Neutrophil (primary cell): ENCODE results near the gene SESN3.
"Not testable (repeated sequence)": the region's sequence is repeated elsewhere in the genome, so short reads cannot be mapped to it uniquely, and the experiment has no call there.

ENCODE experiments used
- H3K27ac ChIP-seq: fragments of 200-600 bp; sonication (generic); 2 replicates; pipeline ENCODE4 v1.5.1; 2016; ENCODE audit warnings: mild to moderate bottlenecking, moderate library complexity
- H3K27me3 ChIP-seq: fragments of 200-600 bp; sonication (generic); 2 replicates; pipeline ENCODE4 v1.6.0; 2016; ENCODE audit warnings: mild to moderate bottlenecking
- H3K36me3 ChIP-seq: fragments of 200-600 bp; sonication (generic); 2 replicates; pipeline ENCODE4 v1.5.1; 2017
- H3K4me1 ChIP-seq, 2 experiments: fragments of 200-600 bp in 1 of 2; sonication (generic) in 1 of 2; 1 replicate in 1 of 2; 2 replicates in 1 of 2; pipeline versions ENCODE4 v1.5.1 to v1.6.1; 2013 to 2016; ENCODE audit warnings: low read depth in 1 of 2, low read length in 1 of 2, mild to moderate bottlenecking in 1 of 2, moderate library complexity in 1 of 2; ENCODE audit not compliant: control insufficient read depth in 1 of 2, insufficient read depth in 1 of 2
- H3K4me3 ChIP-seq, 2 experiments: fragments of 200-600 bp in 1 of 2; sonication (generic) in 1 of 2; 1 replicate in 1 of 2; 2 replicates in 1 of 2; pipeline ENCODE4 v1.5.1; 2013 to 2016; ENCODE audit warnings: low read depth in 1 of 2, low read length in 1 of 2, mild to moderate bottlenecking in 1 of 2, moderate library complexity in 1 of 2
- H3K9me3 ChIP-seq: fragments of 200-600 bp; sonication (generic); 2 replicates; pipeline ENCODE4 v1.5.1; 2016
- TF ChIP-seq, protein P1 (sequence below): fragments of 200-600 bp; sonication (generic); IDR thresholded peaks from 2 replicates; pipeline ENCODE4 v1.5.1; 2016; ENCODE audit warnings: antibody characterized with exemption

The SESN3 gene

GRCh38 chr11:95222817-95223216, 8.2 kb downstream of the SESN3 start:
- Histone ChIP-seq H3K9me3 (no peaks in the 10 kb centered on the region), H3K4me1 (peaks cover 0 to 4% of the 10 kb centered on the region in 2 experiments), H3K27ac (no peak overlapping the region), H3K27me3 (no peaks in the 10 kb centered on the region), H3K4me3 (no peak overlapping the region), H3K36me3 (no peaks in the 10 kb centered on the region)
- TF ChIP-seq, protein P1, sequence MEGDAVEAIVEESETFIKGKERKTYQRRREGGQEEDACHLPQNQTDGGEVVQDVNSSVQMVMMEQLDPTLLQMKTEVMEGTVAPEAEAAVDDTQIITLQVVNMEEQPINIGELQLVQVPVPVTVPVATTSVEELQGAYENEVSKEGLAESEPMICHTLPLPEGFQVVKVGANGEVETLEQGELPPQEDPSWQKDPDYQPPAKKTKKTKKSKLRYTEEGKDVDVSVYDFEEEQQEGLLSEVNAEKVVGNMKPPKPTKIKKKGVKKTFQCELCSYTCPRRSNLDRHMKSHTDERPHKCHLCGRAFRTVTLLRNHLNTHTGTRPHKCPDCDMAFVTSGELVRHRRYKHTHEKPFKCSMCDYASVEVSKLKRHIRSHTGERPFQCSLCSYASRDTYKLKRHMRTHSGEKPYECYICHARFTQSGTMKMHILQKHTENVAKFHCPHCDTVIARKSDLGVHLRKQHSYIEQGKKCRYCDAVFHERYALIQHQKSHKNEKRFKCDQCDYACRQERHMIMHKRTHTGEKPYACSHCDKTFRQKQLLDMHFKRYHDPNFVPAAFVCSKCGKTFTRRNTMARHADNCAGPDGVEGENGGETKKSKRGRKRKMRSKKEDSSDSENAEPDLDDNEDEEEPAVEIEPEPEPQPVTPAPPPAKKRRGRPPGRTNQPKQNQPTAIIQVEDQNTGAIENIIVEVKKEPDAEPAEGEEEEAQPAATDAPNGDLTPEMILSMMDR: no peak

DNA sequence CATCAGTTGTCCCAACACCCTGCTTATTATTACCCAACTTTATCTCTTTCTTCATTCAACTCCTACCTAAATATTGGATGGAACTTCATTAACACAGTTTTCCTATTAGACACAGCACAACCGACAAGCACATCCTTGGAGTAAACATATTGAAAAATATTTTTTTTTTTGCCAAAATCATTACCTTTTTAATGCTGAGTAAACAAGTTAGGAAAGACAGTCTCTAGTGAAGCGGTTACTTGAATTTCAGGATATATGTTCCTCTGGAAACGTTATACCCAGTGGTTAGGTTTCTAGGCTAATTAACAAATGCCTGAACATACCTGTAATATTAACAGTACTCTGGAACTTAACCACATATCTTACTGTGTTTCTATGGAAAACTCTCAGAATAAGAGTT, 11.4 kb downstream of the SESN3 start:
- Histone ChIP-seq H3K9me3 (no peaks in the 10 kb centered on the region), H3K36me3 (no peaks in the 10 kb centered on the region), H3K4me1 (no peaks in the 10 kb centered on the region), H3K27me3 (no peaks in the 10 kb centered on the region), H3K27ac (no peak overlapping the region), H3K4me3 (no peak overlapping the region)
- TF ChIP-seq, protein P1: no peak

- no peaks in the 10 kb centered on the region for H3K36me3 ChIP-seq
- no peaks in the 10 kb centered on the region for H3K27me3 ChIP-seq
These were observed 12.9 kb downstream of the SESN3 start for GRCh38 chr11:95218149-95218548.

DNA sequence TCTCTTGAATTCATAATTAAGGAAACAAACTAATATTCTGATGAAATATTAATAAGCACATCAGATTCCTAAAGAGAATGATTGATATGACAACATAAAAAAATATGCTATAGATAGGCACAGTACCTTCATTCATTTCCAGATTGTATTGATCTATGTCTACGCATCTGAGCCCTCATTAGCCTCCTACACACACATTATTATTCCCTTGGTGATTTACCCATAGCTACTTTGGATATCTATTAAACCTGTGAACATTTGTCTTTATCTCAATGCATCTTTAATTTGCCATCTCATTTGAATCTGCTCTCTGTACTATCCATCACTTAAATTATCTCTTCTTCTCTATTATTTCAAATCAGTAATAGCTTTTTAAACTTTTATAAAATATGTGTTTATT, 18.4 kb downstream of the SESN3 start:
- H3K9me3 ChIP-seq: no peaks in the 10 kb centered on the region
- no peak overlapping the region for H3K27ac ChIP-seq
- H3K27me3 ChIP-seq: no peaks in the 10 kb centered on the region
- H3K4me3 ChIP-seq: no peak overlapping the region
- TF ChIP-seq, protein P1: no peak
- no peaks in the 10 kb centered on the region for H3K36me3 ChIP-seq
- H3K4me1 ChIP-seq: peaks cover 0 to 9% of the 10 kb centered on the region in 2 experiments

More at GRCh38 chr11:95218149-95218548, 12.9 kb downstream of the SESN3 start:
- TF ChIP-seq, protein P1: no peak
- no peaks in the 10 kb centered on the region for H3K9me3 ChIP-seq
- H3K27ac ChIP-seq: peak overlapping the region; percentile 37
- no peaks in the 10 kb centered on the region for H3K4me1 ChIP-seq
- H3K4me3 ChIP-seq: no peak overlapping the region

DNA sequence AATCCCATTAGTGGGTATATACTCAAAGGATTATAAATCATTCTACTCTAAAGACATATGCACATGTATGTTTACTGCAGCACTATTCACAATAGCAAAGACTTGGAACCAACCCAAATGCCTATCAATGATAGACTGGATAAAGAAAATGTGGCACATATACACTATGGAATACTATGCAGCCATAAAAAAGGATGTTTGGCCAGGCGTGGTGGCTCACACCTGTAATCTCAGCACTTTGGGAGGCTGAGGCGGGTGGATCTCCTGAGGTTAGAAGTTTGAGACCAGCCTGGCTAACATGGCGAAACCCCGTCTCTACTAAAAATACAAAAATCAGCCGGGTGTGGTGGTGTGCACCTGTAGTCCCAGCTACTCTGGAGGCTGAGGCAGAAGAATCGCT, 21.5 kb downstream of the SESN3 start:
- not testable (repeated sequence) for H3K27me3 ChIP-seq, H3K27ac ChIP-seq, H3K4me1 ChIP-seq, H3K36me3 ChIP-seq, H3K9me3 ChIP-seq, H3K4me3 ChIP-seq

GRCh38 chr11:95200781-95201457, 30.1 kb downstream of the SESN3 start:
- Histone ChIP-seq H3K27me3 (no peaks in the 10 kb centered on the region), H3K36me3 (no peaks in the 10 kb centered on the region), H3K9me3 (no peaks in the 10 kb centered on the region), H3K4me1 (no peaks in the 10 kb centered on the region), H3K27ac (no peak overlapping the region), H3K4me3 (no peak overlapping the region)
- TF ChIP-seq, protein P1: no peak
